GM12878 (cell line): ENCODE data around the gene C19orf73. TPM values are rescaled to one million over a fixed set of nuclear protein-coding genes. Genes with fewer than 3 reads are reported as not detected.

Source experiments
- ATAC-seq: fragments of 200-7000 bp; cut with Tn5 transposase; 3 replicates; pipeline ENCODE4 v1.9.1; 2020; ENCODE audit warnings: mild to moderate bottlenecking, moderate library complexity
- BruUV-seq: library from RNA; stranded (reverse); fragments of 400-500 nt; replicated peaks from 2 replicates; lab custom pipeline; 2021; lab: Mats Ljungman, UMichigan
- CTCF ChIA-PET: fragments of 300-600 bp; sonication (Branson Sonifier 250); formaldehyde crosslinking; extraction: SDS; loops from one replicate; lab custom pipeline; 2021; ENCODE audit warnings: inconsistent platforms; lab: Yijun Ruan, JAX
- POLR2A ChIA-PET: fragments of 350-600 bp; formaldehyde crosslinking; extraction: SDS; loops from one replicate; lab custom pipeline; 2021; ENCODE audit warnings: inconsistent platforms; lab: Charles Lee
- RAD21 ChIA-PET: fragments of 300-600 bp; sonication (Branson Sonifier 250); formaldehyde crosslinking; loops from one replicate; lab custom pipeline; 2023; ENCODE audit warnings: antibody characterized with exemption; ENCODE audit not compliant: unreplicated experiment; lab: Charles Lee
- SMC1A ChIA-PET: fragments of 300-600 bp; sonication (Branson Sonifier 250); formaldehyde crosslinking; loops from one replicate; lab custom pipeline; 2023; ENCODE audit not compliant: unreplicated experiment, uncharacterized antibody; lab: Charles Lee
- DNase-seq: peaks from one replicate; pipeline ENCODE4 v3.0.0-alpha.2; 2011; ENCODE audit warnings: low read depth, low spot score
- FAIRE-seq: peaks from 3 replicates; lab custom pipeline; 2011; peaks lifted over from hg19 to GRCh38; lab: Jason Lieb, UNC
- H2AFZ ChIP-seq: 2 replicates; pipeline ENCODE4 v1.6.0; 2011; ENCODE audit warnings: low read depth, low read length, control low read depth; ENCODE audit not compliant: control insufficient read depth
- H3K27ac ChIP-seq: 2 replicates; pipeline ENCODE4 v1.5.1; 2011; ENCODE audit warnings: control low read depth; ENCODE audit not compliant: control insufficient read depth, insufficient read depth
- H3K27me3 ChIP-seq, 2 experiments: replicated peaks in 1 of 2; 2 replicates each; pipeline versions ENCODE4 v1.6.0 to v1.6.1; 2011; ENCODE audit warnings: low read length in 1 of 2; ENCODE audit not compliant: control insufficient read depth in 2 of 2, insufficient read depth in 2 of 2
- H3K36me3 ChIP-seq, 2 experiments: 2 replicates each; pipeline ENCODE4 v1.5.1; 2011; ENCODE audit warnings: low read length in 1 of 2; ENCODE audit not compliant: control insufficient read depth in 2 of 2, insufficient read depth in 2 of 2
- H3K4me1 ChIP-seq: 2 replicates; pipeline ENCODE4 v1.6.1; 2011; ENCODE audit warnings: mild to moderate bottlenecking, low read length, moderate library complexity, mixed read lengths; ENCODE audit not compliant: control insufficient read depth, insufficient read depth
- H3K4me2 ChIP-seq: 2 replicates; pipeline ENCODE4 v1.6.0; 2011; ENCODE audit warnings: control low read depth; ENCODE audit not compliant: control insufficient read depth, insufficient read depth
- H3K4me3 ChIP-seq: fragments of 200-600 bp; sonication (generic); 2 replicates; pipeline ENCODE4 v1.5.1; 2016
- H3K79me2 ChIP-seq: 2 replicates; pipeline ENCODE4 v1.6.0; 2011; ENCODE audit warnings: low read length; ENCODE audit not compliant: control insufficient read depth, insufficient read depth
- H3K9ac ChIP-seq: 2 replicates; pipeline ENCODE4 v1.8.0; 2011; ENCODE audit warnings: low read length, control low read depth, mixed read lengths; ENCODE audit not compliant: control insufficient read depth, insufficient read depth
- H3K9me3 ChIP-seq: replicated peaks from 3 replicates; pipeline ENCODE4 v1.5.1; 2011; ENCODE audit warnings: mild to moderate bottlenecking, low read length; ENCODE audit not compliant: control insufficient read depth, insufficient read depth
- H4K20me1 ChIP-seq: 2 replicates; pipeline ENCODE4 v1.6.0; 2011; ENCODE audit not compliant: control insufficient read depth, insufficient read depth
- NFXL1 ChIP-seq: fragments of 450-650 bp; IDR thresholded peaks from 2 replicates; pipeline ENCODE4 v1.6.1; 2017; ENCODE audit warnings: antibody characterized with exemption, mild to moderate bottlenecking, borderline replicate concordance
- POLR2A ChIP-seq: IDR thresholded peaks from 2 replicates; pipeline ENCODE4 v1.6.1; 2011; ENCODE audit warnings: low read depth, mild to moderate bottlenecking, low read length
- POLR2AphosphoS5 ChIP-seq: IDR thresholded peaks from 2 replicates; pipeline ENCODE4 v1.6.1; 2011; ENCODE audit warnings: mild to moderate bottlenecking, low read length, inconsistent platforms
- SRF ChIP-seq, 2 experiments: IDR thresholded peaks; 2 replicates each; pipeline ENCODE4 v1.6.1; 2011; ENCODE audit warnings: low read depth in 2 of 2, low read length in 2 of 2, mild to moderate bottlenecking in 1 of 2, moderate library complexity in 1 of 2
- WGBS: methylation state at CpG from one replicate; pipeline ENCODE4 v1.1.6; 2016; ENCODE audit warnings: low lambda C conversion rate; ENCODE audit not compliant: insufficient replicate concordance, insufficient coverage; ENCODE audit errors: missing lambda C conversion rate; 5-methylcytosine and 5-hydroxymethylcytosine counted together
- in situ Hi-C: fragments of 300-500 bp; cut with MboI; formaldehyde crosslinking; loops from 9 replicates; pipeline ENCODE4 v1.14.3; 2018; ENCODE audit warnings: mixed read lengths
- intact Hi-C: fragments of 100-400 bp; cut with micrococcal nuclease; formaldehyde crosslinking; loops from one replicate; pipeline ENCODE4 v1.14.2; 2022; ENCODE audit not compliant: unreplicated experiment
- polyA plus RNA-seq, 11 experiments: library from polyadenylated mRNA; depleted of rRNA in 4 of 11; unstranded in 6 of 11; stranded (reverse) in 5 of 11; fragments of >200 nt; fragmentation: Nextera tagmentation in 4 of 11; fragmentation: Illumina TruSeq in 1 of 11; extraction: Ambion mirVana in 4 of 11; extraction: Trizol in 1 of 11; gene quantifications; 1 replicate in 1 of 11; 2 replicates in 10 of 11; pipeline versions ENCODE4 v1.2.1 to v1.2.3, GENCODE V29; 2011 to 2016; ENCODE audit warnings: inconsistent platforms in 2 of 11, missing spikeins in 2 of 11, low read depth in 1 of 11
- total RNA-seq, 4 experiments: library from RNA; depleted of rRNA in 3 of 4; stranded (reverse); fragments of >200 nt in 3 of 4; fragmentation: Illumina TruSeq in 1 of 4; extraction: Trizol in 1 of 4; gene quantifications; 2 replicates each; pipeline versions ENCODE4 v1.2.1 to v1.2.3, GENCODE V29; 2013 to 2021

C19orf73 gene
- total and polyA plus RNA-seq, 10 of the 15 experiments (the other 5 are each of a cell fraction or from before 2014, with no cell fraction given), result 0.20 to 2.0 (median 0.80) TPM

- ChIA-PET CTCF (interaction anchor here (0.7 to 2.5 kb wide), 3 partner anchors 40 to 222 kb away, joined by 4 to 8 read pairs (median 4); no protein-coding TSS in a partner anchor), RAD21 (no interaction called here), POLR2A (interaction anchor here (0.5 kb wide), 1 partner anchor 100 kb away, joined by 5 read pairs; no protein-coding TSS in a partner anchor), SMC1A (no interaction called here)
- no peaks in the 10 kb centered on the region for H3K79me2 ChIP-seq
- BruUV-seq, result no TSS peak
- FAIRE-seq (no peak), ATAC-seq (no peak), DNase-seq (no peak)
- TF ChIP-seq POLR2AphosphoS5, result peak; percentile 58; the same call in 1 of the 2 replicates
- TF ChIP-seq POLR2A, result peak; percentile 48
- TF ChIP-seq SRF (IDR thresholded peaks at IDR 0.05; ENCODE audit: low read depth in 2 of 2, low read length in 2 of 2), result no peak
- no peak overlapping the region for H3K4me2 ChIP-seq
- intact Hi-C loops, result no loop called here
- H3K27me3 ChIP-seq, result no peaks in the 10 kb centered on the region
- H4K20me1 ChIP-seq, result no peaks in the 10 kb centered on the region
- H3K4me1 ChIP-seq, result no peaks in the 10 kb centered on the region
- 81% methylated on average over 18 of the region's 30 CpGs for WGBS
- no peak overlapping the region for H3K9ac ChIP-seq
- H3K9me3 ChIP-seq, result no peaks in the 10 kb centered on the region
- no peak overlapping the region for H3K27ac ChIP-seq
- H3K4me3 ChIP-seq, result no peak overlapping the region
- peaks cover 9 to 62% of the 10 kb centered on the region in 2 experiments for H3K36me3 ChIP-seq
- in situ Hi-C loops, result no loop called here
- H2AFZ ChIP-seq, result no peak overlapping the region
Observed at GRCh38 chr19:49104229-49104864, 14.6 kb downstream of the C19orf73 start.

GRCh38 chr19:49103331-49104085 lies 15.4 kb downstream of the C19orf73 start:
- intact Hi-C loops (no loop called here), in situ Hi-C loops (no loop called here)
- no peaks in the 10 kb centered on the region for H3K9me3 ChIP-seq
- TSS peak; percentile 15 for BruUV-seq
- H3K4me3 ChIP-seq, result no peak overlapping the region
- no peaks in the 10 kb centered on the region for H3K4me1 ChIP-seq
- ChIA-PET RAD21 (no interaction called here), SMC1A (interaction anchor here (0.6 kb wide), 1 partner anchor 114 kb away, joined by 3 read pairs; no protein-coding TSS in a partner anchor), CTCF (interaction anchor here (1.4 kb wide), 1 partner anchor 95 kb away, joined by 5 read pairs; no protein-coding TSS in a partner anchor), POLR2A (no interaction called here)
- H3K79me2 ChIP-seq, result no peaks in the 10 kb centered on the region; the same call in 1 of the 2 replicates
- no peak overlapping the region for H3K4me2 ChIP-seq
- ATAC-seq (no peak), FAIRE-seq (no peak), DNase-seq (no peak)
- TF ChIP-seq NFXL1, result no peak
- peak; percentile 7; the same call in 1 of the 2 replicates for TF ChIP-seq POLR2A
- WGBS, result 86% methylated on average over 24 of the region's 33 CpGs
- peaks cover 13 to 60% of the 10 kb centered on the region in 2 experiments for H3K36me3 ChIP-seq
- H3K27me3 ChIP-seq, result no peaks in the 10 kb centered on the region
- no peak overlapping the region for H3K9ac ChIP-seq
- H3K27ac ChIP-seq, result no peak overlapping the region
- H4K20me1 ChIP-seq, result no peaks in the 10 kb centered on the region
- no peak overlapping the region for H2AFZ ChIP-seq
